Glutamatergic neuron (in vitro differentiated cells): ENCODE measurements around the gene EXPH5. TPM values are rescaled to one million over a fixed set of nuclear protein-coding genes. Genes with fewer than 3 reads are reported as not detected.

Experiments used
- DNase-seq: peaks from one replicate; pipeline ENCODE4 v3.0.0; 2022
- H3K27ac Mint-ChIP-seq: one replicate; pipeline ENCODE4 v1.8.0; 2020; ENCODE audit warnings: mild to moderate bottlenecking, mixed read lengths, inconsistent platforms; ENCODE audit not compliant: unreplicated experiment
- H3K27me3 Mint-ChIP-seq: one replicate; pipeline ENCODE4 v1.8.0; 2020; ENCODE audit warnings: mild to moderate bottlenecking, moderate library complexity, mixed read lengths, inconsistent platforms; ENCODE audit not compliant: unreplicated experiment
- H3K36me3 Mint-ChIP-seq: one replicate; pipeline ENCODE4 v1.8.0; 2020; ENCODE audit warnings: mild to moderate bottlenecking, mixed read lengths, inconsistent platforms; ENCODE audit not compliant: unreplicated experiment
- H3K4me1 Mint-ChIP-seq: one replicate; pipeline ENCODE4 v1.8.0; 2020; ENCODE audit warnings: mild to moderate bottlenecking, low read depth, mixed read lengths, inconsistent platforms; ENCODE audit not compliant: unreplicated experiment
- H3K4me3 Mint-ChIP-seq: one replicate; pipeline ENCODE4 v1.8.0; 2020; ENCODE audit warnings: mild to moderate bottlenecking, mixed read lengths, inconsistent platforms; ENCODE audit not compliant: unreplicated experiment
- H3K9me3 Mint-ChIP-seq: one replicate; pipeline ENCODE4 v1.8.0; 2020; ENCODE audit warnings: mild to moderate bottlenecking, moderate library complexity, mixed read lengths, inconsistent platforms; ENCODE audit not compliant: unreplicated experiment
- CTCF ChIP-seq: fragments of 200-600 bp; sonication (generic); IDR thresholded peaks from one replicate; pipeline ENCODE4 v1.5.0; 2021; ENCODE audit not compliant: partially characterized antibody, unreplicated experiment
- total RNA-seq: library from RNA; stranded (reverse); fragmentation: NEBNext Ultra II Directional; extraction: Animal tissue kit (Norgen Biotek cat#: 25700); gene quantifications from one replicate; pipeline ENCODE4 v1.2.1, GENCODE V29; 2021; ENCODE audit not compliant: unreplicated experiment

EXPH5 gene
- total RNA-seq, 1 donor from 2014 or later, result 0.44 TPM

- no peaks in the 10 kb centered on the region for H3K27me3 Mint-ChIP-seq
- DNase-seq, result no peak
- no peaks in the 10 kb centered on the region for H3K36me3 Mint-ChIP-seq
- no peak for TF ChIP-seq CTCF
- H3K4me1 Mint-ChIP-seq, result no peaks in the 10 kb centered on the region
- H3K27ac Mint-ChIP-seq, result no peak overlapping the region
- H3K4me3 Mint-ChIP-seq, result no peak overlapping the region
- H3K9me3 Mint-ChIP-seq, result no peaks in the 10 kb centered on the region
These were observed 118.7 kb downstream of the EXPH5 start for GRCh38 chr11:108474664-108475463.

- H3K4me1 Mint-ChIP-seq, result no peaks in the 10 kb centered on the region
- H3K27me3 Mint-ChIP-seq, result no peaks in the 10 kb centered on the region
- no peaks in the 10 kb centered on the region for H3K9me3 Mint-ChIP-seq
- no peak overlapping the region for H3K4me3 Mint-ChIP-seq
- no peaks in the 10 kb centered on the region for H3K36me3 Mint-ChIP-seq
- H3K27ac Mint-ChIP-seq, result no peak overlapping the region
- no peak for TF ChIP-seq CTCF
- DNase-seq, result no peak
These were observed 120.9 kb downstream of the EXPH5 start for GRCh38 chr11:108472681-108473080.

- Mint-ChIP-seq H3K9me3 (peaks cover 2% of the 10 kb centered on the region), H3K4me1 (no peaks in the 10 kb centered on the region), H3K27ac (no peak overlapping the region), H3K4me3 (no peak overlapping the region), H3K36me3 (no peaks in the 10 kb centered on the region), H3K27me3 (peaks cover 8% of the 10 kb centered on the region)
- no peak for DNase-seq
- no peak for TF ChIP-seq CTCF
These were observed 125.1 kb downstream of the EXPH5 start for GRCh38 chr11:108468478-108468864.

GRCh38 chr11:108467091-108467823 is 126.3 kb downstream of the EXPH5 start, which contains the start of gene C11orf65:
Gene C11orf65, minus strand, starts transcription at chr11:108467529. Its CDS starts 5,970 bp downstream, at chr11:108461559.
- Mint-ChIP-seq H3K27ac (peak within 1 kb of the TSS; percentile 99), H3K4me1 (no peaks in the 10 kb centered on the region), H3K27me3 (peaks cover 8% of the 10 kb centered on the region), H3K36me3 (no peaks in the 10 kb centered on the region), H3K9me3 (peaks cover 2% of the 10 kb centered on the region), H3K4me3 (peak within 1 kb of the TSS; percentile 97)
- no peak for TF ChIP-seq CTCF
- DNase-seq, result peak; percentile 96

GRCh38 chr11:108466405-108466804 is 127.2 kb downstream of the EXPH5 start:
- Mint-ChIP-seq H3K9me3 (peaks cover 2% of the 10 kb centered on the region), H3K4me3 (peak overlapping the region; percentile 8), H3K36me3 (no peaks in the 10 kb centered on the region), H3K27me3 (peaks cover 8% of the 10 kb centered on the region), H3K27ac (peak overlapping the region; percentile 99), H3K4me1 (no peaks in the 10 kb centered on the region)
- DNase-seq, result no peak
- no peak for TF ChIP-seq CTCF
